Activated B cell treated with CpG ODN at 0.5 μM for 24 hours (primary cell): ENCODE results near the gene FSTL4. TPM values are rescaled to one million over a fixed set of nuclear protein-coding genes. Genes with fewer than 3 reads are reported as not detected.

Experiments used
- ATAC-seq: fragments of 200-7000 bp; cut with Tn5 transposase; one replicate; pipeline ENCODE4 v1.10.0; 2021; ENCODE audit warnings: low read depth, mild to moderate bottlenecking, moderate library complexity
- CTCF ChIA-PET: fragments of 350-600 bp; sonication (Branson Sonifier 250); formaldehyde crosslinking; loops from one replicate; lab custom pipeline; 2021; ENCODE audit warnings: antibody characterized with exemption; lab: Charles Lee
- POLR2A ChIA-PET: fragments of 350-600 bp; sonication (Branson Sonifier 250); formaldehyde crosslinking; loops from one replicate; lab custom pipeline; 2021; ENCODE audit warnings: antibody characterized with exemption; lab: Charles Lee
- DNase-seq: peaks from one replicate; pipeline ENCODE4 v3.0.0; 2022
- H3K27ac Mint-ChIP-seq: one replicate; pipeline ENCODE4 v1.8.0; 2020; ENCODE audit warnings: mixed read lengths
- H3K27me3 Mint-ChIP-seq: one replicate; pipeline ENCODE4 v1.8.0; 2021; ENCODE audit warnings: mixed read lengths
- H3K36me3 Mint-ChIP-seq: one replicate; pipeline ENCODE4 v1.8.0; 2021; ENCODE audit warnings: low read depth, mixed read lengths
- H3K4me1 Mint-ChIP-seq: one replicate; pipeline ENCODE4 v1.8.0; 2021; ENCODE audit warnings: mixed read lengths
- H3K4me3 Mint-ChIP-seq: one replicate; pipeline ENCODE4 v1.8.0; 2020; ENCODE audit warnings: mild to moderate bottlenecking, mixed read lengths
- H3K9me3 Mint-ChIP-seq: one replicate; pipeline ENCODE4 v1.8.0; 2020; ENCODE audit warnings: mixed read lengths
- intact Hi-C: fragments of 100-400 bp; cut with micrococcal nuclease; formaldehyde crosslinking; loops from one replicate; pipeline ENCODE4 v1.15.1; 2024
- total RNA-seq: library from RNA; stranded (reverse); gene quantifications from 2 replicates; pipeline ENCODE4 v1.2.3, GENCODE V29; 2022
- TF ChIP-seq, protein P1 (sequence below): fragments of 200-600 bp; IDR thresholded peaks from one replicate; pipeline ENCODE4 v1.8.0; 2022; ENCODE audit warnings: antibody characterized with exemption, mild to moderate bottlenecking

FSTL4 gene
- total RNA-seq, 1 donor from 2014 or later: 1.7 TPM

DNA sequence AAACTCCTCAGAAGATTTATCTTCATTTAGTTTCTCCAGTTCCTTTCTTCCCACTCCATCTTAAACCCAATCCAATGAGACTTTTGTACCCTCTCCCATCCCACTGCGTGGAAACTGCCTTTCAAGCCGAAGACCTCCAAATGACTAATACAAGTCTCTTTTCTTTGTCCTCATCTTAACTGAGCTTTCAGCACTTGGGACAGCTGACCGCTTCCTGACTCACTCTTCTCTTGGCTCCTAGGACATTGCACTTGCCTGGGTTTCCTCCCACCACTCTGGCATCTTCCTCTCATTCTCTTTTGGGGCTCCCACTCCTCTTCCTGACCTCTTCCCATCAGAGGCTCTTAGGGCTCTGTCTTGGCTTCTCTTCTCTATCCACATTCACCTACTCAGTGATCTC is 316.8 kb downstream of the FSTL4 start:
- intact Hi-C loops: no loop called here
- no peaks in the 10 kb centered on the region for H3K36me3 Mint-ChIP-seq
- no peaks in the 10 kb centered on the region for H3K27me3 Mint-ChIP-seq
- ATAC-seq (no peak), DNase-seq (no peak)
- no peaks in the 10 kb centered on the region for H3K4me1 Mint-ChIP-seq
- TF ChIP-seq, protein P1, sequence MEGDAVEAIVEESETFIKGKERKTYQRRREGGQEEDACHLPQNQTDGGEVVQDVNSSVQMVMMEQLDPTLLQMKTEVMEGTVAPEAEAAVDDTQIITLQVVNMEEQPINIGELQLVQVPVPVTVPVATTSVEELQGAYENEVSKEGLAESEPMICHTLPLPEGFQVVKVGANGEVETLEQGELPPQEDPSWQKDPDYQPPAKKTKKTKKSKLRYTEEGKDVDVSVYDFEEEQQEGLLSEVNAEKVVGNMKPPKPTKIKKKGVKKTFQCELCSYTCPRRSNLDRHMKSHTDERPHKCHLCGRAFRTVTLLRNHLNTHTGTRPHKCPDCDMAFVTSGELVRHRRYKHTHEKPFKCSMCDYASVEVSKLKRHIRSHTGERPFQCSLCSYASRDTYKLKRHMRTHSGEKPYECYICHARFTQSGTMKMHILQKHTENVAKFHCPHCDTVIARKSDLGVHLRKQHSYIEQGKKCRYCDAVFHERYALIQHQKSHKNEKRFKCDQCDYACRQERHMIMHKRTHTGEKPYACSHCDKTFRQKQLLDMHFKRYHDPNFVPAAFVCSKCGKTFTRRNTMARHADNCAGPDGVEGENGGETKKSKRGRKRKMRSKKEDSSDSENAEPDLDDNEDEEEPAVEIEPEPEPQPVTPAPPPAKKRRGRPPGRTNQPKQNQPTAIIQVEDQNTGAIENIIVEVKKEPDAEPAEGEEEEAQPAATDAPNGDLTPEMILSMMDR: no peak
- no peaks in the 10 kb centered on the region for H3K9me3 Mint-ChIP-seq
- CTCF ChIA-PET: no interaction called here
- POLR2A ChIA-PET: no interaction called here
- H3K27ac Mint-ChIP-seq: no peak overlapping the region
- no peak overlapping the region for H3K4me3 Mint-ChIP-seq

GRCh38 chr5:133294380-133294779 is 318.0 kb downstream of the FSTL4 start:
- CTCF ChIA-PET: no interaction called here
- H3K27me3 Mint-ChIP-seq: no peaks in the 10 kb centered on the region
- no peaks in the 10 kb centered on the region for H3K4me1 Mint-ChIP-seq
- H3K4me3 Mint-ChIP-seq: no peak overlapping the region
- no peaks in the 10 kb centered on the region for H3K36me3 Mint-ChIP-seq
- intact Hi-C loops: no loop called here
- POLR2A ChIA-PET: no interaction called here
- no peak overlapping the region for H3K27ac Mint-ChIP-seq
- ATAC-seq (no peak), DNase-seq (no peak)
- H3K9me3 Mint-ChIP-seq: no peaks in the 10 kb centered on the region
- TF ChIP-seq, protein P1: no peak

DNA sequence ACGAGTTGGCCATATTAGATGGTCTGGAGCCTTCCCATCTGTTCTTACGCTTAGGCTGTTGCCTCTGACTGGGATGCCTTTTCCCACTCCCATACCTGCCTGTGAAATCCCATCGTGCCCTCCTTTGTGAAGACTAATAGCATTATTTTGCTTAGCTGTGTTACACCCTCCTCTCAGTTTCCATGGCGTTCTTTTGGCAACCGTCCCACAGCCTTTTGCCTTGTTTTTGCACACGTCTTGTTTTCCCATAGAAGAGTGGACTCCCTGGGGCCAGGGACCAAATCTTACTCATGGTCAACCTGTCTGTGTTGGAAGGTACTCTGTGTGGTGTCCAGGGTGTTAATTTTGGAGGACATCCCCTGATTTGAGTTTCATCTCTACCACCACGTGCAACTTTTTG is 318.4 kb downstream of the FSTL4 start:
- Mint-ChIP-seq H3K4me3 (no peak overlapping the region), H3K27ac (no peak overlapping the region), H3K9me3 (no peaks in the 10 kb centered on the region), H3K27me3 (no peaks in the 10 kb centered on the region), H3K4me1 (no peaks in the 10 kb centered on the region), H3K36me3 (no peaks in the 10 kb centered on the region)
- CTCF ChIA-PET: no interaction called here
- DNase-seq (no peak), ATAC-seq (no peak)
- intact Hi-C loops: no loop called here
- POLR2A ChIA-PET: no interaction called here
- TF ChIP-seq, protein P1: no peak

DNA sequence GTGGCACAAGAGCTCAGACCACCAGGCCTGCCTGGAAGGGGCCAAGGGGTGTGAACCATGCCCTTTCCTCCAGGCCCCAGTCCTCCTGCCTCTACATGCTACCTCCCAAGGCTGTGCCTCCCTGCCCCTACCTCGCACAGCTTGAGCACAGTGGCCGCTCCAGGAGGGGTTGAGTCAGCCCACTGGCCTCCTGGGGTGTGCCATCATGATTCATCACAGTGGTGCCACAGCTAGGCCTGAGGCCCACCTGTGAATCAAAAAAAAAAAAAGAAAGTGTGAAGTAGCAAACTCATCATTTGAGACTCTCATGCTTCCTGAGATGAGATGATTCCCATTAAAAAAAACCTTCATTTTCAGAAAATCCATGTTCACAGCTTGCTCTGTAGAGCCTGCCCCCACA is 320.0 kb downstream of the FSTL4 start:
- DNase-seq (no peak), ATAC-seq (no peak)
- Mint-ChIP-seq H3K27ac (no peak overlapping the region), H3K9me3 (no peaks in the 10 kb centered on the region), H3K4me3 (no peak overlapping the region), H3K27me3 (no peaks in the 10 kb centered on the region), H3K36me3 (no peaks in the 10 kb centered on the region), H3K4me1 (no peaks in the 10 kb centered on the region)
- ChIA-PET POLR2A (no interaction called here), CTCF (interaction anchor here (0.9 kb wide), 1 partner anchor 577 kb away, joined by 3 read pairs; no protein-coding TSS in a partner anchor)
- intact Hi-C loops: no loop called here
- TF ChIP-seq, protein P1: no peak

- H3K27me3 Mint-ChIP-seq: no peaks in the 10 kb centered on the region
- no peaks in the 10 kb centered on the region for H3K36me3 Mint-ChIP-seq
- DNase-seq (no peak), ATAC-seq (no peak)
- POLR2A ChIA-PET: no interaction called here
- H3K27ac Mint-ChIP-seq: no peak overlapping the region
- CTCF ChIA-PET: no interaction called here
- no peak overlapping the region for H3K4me3 Mint-ChIP-seq
- no peaks in the 10 kb centered on the region for H3K9me3 Mint-ChIP-seq
- intact Hi-C loops: no loop called here
- no peaks in the 10 kb centered on the region for H3K4me1 Mint-ChIP-seq
- TF ChIP-seq, protein P1: no peak
Measured at GRCh38 chr5:133291524-133291923, 320.8 kb downstream of the FSTL4 start.
